GM12892 (cell line): ENCODE results near the gene ACTL6B.

Experiments
- DNase-seq: peaks from one replicate; pipeline ENCODE4 v3.0.0; 2011; ENCODE audit not compliant: insufficient read length
- FAIRE-seq: peaks from 2 replicates; lab custom pipeline; 2011; peaks lifted over from hg19 to GRCh38; lab: Jason Lieb, UNC
- POLR2A ChIP-seq: IDR thresholded peaks from 2 replicates; pipeline ENCODE4 v1.6.1; 2011; ENCODE audit warnings: low read depth, low read length, control low read depth
- POLR2AphosphoS5 ChIP-seq: IDR thresholded peaks from 2 replicates; pipeline ENCODE4 v1.6.1; 2011; ENCODE audit warnings: low read depth, low read length, control low read depth
- TAF1 ChIP-seq: IDR thresholded peaks from 2 replicates; pipeline ENCODE4 v1.6.1; 2011; ENCODE audit warnings: low read depth, mild to moderate bottlenecking, control low read depth, low read length, borderline replicate concordance

ACTL6B gene

GRCh38 chr7:100632951-100633717 lies 23.1 kb downstream of the ACTL6B start:
- FAIRE-seq = no peak
- peak; percentile 46; the same call in 1 of the 2 replicates for TF ChIP-seq POLR2AphosphoS5
- peak; percentile 62 for TF ChIP-seq POLR2A
- 0 out of 2 replicates have a peak, but pooled peaks have one; percentile 12 for TF ChIP-seq TAF1
- no peak for DNase-seq

DNA sequence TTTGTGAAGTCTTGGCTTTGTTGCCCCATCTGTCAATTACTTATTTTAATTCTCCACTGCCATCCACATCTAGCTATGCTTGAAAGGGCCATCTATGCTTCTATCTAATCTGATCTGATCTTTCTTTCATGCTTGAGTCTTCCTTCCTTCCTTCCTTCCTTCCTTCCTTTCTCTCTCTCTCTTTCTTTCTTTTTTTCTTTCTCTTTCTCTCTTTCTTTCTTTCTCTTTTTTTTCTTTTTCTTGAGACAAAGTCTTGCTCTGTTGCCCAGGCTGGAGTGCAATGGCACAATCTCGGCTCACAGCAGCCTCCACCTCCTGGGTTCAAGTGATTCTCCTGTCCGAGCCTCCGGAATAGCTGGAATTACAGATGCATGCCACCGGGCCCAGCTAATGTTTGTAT lies 26.2 kb downstream of the ACTL6B start:
- TF ChIP-seq TAF1 = no peak
- TF ChIP-seq POLR2A = no peak
- no peak for TF ChIP-seq POLR2AphosphoS5
- DNase-seq (no peak), FAIRE-seq (no peak)

GRCh38 chr7:100629117-100629716 lies 27.0 kb downstream of the ACTL6B start:
- no peak for DNase-seq

DNA sequence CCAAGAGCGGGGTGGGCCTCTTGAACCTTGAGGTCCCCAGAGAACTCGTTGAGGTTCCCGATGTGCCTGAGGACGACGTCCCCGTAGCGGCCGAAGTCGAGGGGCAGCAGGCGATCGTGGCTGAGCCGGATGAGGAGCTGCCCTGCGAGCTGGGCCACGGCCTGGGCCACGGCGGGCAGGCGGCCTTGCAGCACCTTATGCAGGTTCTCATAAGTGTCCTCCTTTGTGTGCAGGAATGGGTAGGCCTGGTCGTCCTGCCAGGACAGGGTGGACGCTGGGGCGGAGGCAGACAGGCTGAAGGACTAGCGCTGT lies 29.1 kb downstream of the ACTL6B start:
- TF ChIP-seq TAF1 (no peak), POLR2A (no peak), POLR2AphosphoS5 (no peak)
- FAIRE-seq (no peak), DNase-seq (no peak)

More at GRCh38 chr7:100629117-100629716, 27.0 kb downstream of the ACTL6B start:
- TF ChIP-seq POLR2A (no peak), TAF1 (no peak), POLR2AphosphoS5 (no peak)
- FAIRE-seq = no peak

DNA sequence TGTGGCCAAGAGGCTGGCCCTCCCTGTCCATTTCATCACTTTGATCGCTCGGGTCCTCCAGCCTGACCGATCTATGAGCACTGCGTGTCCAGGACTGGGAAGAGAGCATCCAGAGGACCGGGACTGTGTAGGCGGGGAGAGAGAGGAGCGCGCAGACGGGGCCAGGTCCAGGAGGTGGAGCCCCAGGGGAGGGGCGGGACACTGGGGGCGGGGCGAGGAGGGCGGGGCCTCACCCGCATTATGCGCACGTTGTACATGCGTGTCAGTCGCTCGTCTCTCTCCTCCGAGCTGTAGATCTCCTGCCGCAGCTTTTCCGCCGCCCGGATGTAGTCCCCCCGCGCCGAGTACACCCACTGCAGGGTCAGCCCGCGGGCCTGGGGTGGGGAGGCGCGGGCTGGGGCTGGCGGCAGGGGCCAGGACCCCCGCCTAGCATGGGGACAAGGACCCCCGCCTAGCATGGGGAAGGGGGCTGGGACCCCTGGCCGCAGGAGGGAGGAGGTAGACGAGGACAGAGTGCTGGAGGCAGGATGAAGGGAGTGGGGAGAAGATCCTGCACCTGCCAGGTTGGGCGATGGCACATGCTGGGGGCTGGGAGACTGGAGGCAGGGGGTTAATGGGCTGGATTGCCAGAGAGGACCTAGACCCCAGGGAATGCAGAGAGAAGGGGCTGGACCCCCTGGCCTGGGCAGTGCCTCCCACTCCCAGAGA lies 29.6 kb downstream of the ACTL6B start:
- FAIRE-seq = peak; percentile 62
- TF ChIP-seq TAF1 (peak; percentile 74; the same call in 1 of the 2 replicates), POLR2AphosphoS5 (0 out of 2 replicates have a peak, but pooled peaks have one; percentile 51), POLR2A (peak; percentile 60; the same call in 1 of the 2 replicates)
- DNase-seq = peak; percentile 97

GRCh38 chr7:100626055-100626454 lies 30.2 kb downstream of the ACTL6B start:
- FAIRE-seq (no peak), DNase-seq (no peak)
- TF ChIP-seq POLR2A (no peak), POLR2AphosphoS5 (no peak), TAF1 (no peak)

GRCh38 chr7:100623951-100624824 lies 32.1 kb downstream of the ACTL6B start:
- FAIRE-seq (no peak), DNase-seq (no peak)
- TF ChIP-seq POLR2A (no peak), TAF1 (no peak), POLR2AphosphoS5 (no peak)

DNA sequence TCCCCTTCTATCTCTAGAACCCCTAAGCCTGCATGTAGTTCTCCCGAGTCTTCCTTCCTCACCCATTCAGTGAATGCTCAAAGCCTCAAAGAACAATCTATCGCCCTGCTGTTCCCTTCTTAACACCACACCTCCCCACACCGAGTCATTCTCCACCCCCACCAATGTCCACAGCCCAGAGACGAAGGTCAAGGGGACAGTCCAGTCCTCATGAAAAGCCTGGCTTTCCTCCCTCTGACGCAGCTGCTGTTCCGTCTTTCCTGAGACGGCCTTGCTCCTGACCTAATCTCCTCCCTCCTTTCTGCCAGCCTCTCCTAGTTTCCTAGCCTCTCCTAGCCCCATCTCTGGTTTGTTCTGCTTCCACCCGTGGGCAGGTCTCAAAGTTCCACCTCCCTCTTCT lies 34.7 kb downstream of the ACTL6B start:
- TF ChIP-seq POLR2AphosphoS5 (no peak), TAF1 (no peak), POLR2A (no peak)
- DNase-seq = no peak
- FAIRE-seq = no peak

DNA sequence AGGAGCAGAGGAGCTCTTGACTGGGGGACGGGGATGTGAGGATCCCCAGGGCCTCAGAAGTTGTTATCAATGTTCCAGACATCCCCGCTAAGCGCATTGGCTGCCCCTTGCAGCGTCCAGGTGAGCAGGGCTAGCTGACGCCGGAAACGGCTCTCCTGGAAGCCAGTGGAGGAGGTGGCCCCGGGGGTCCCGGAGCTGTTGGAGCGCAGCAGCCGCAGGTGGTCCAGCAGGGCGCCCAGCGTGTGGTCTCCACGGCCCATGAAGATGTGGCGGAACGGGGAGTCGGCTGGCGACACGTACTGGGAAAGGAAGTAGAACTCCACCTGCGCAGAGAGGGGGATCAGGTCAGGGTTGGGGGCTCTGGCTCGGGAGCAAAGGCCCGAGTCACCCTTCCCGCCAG lies 35.4 kb downstream of the ACTL6B start:
- FAIRE-seq (no peak), DNase-seq (no peak)
- TF ChIP-seq POLR2A = no peak
- TF ChIP-seq TAF1 = no peak
- no peak for TF ChIP-seq POLR2AphosphoS5

- DNase-seq = no peak
- no peak for TF ChIP-seq TAF1
- no peak for TF ChIP-seq POLR2A
- no peak for TF ChIP-seq POLR2AphosphoS5
- FAIRE-seq = no peak
These were observed 36.0 kb downstream of the ACTL6B start for GRCh38 chr7:100620239-100620638.
